ENCODE data around the gene CNOT2. TPM values are rescaled to one million over a fixed set of nuclear protein-coding genes. Genes with fewer than 3 reads are reported as not detected.
A peak's percentile ranks its signal among the peaks of the same experiment; 100 is the strongest.

CNOT2 gene
- total RNA-seq, 3 donors from 2014 or later = 60.4 to 66.5 (median 64.3) TPM

DNA sequence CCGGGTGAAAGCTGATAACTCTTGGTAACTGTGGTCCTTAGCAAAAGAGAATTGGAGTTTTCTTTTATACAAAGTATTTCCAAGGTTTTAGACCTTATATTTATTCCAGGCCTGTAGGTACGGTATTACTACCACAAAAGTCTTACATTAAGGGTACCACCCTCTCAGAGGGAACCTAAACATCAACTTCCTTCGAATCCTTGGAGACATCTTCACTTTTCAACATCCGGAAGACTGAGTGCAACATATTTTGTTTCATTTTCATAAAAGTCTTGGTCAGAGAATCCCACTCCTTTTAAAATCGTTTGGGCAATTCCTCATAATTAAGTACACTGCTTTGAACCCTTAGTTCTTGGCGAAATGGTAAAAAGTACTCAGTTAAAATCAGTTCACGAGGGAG lies 1.2 kb downstream of the CNOT2 start:
- no peak for ATAC-seq

DNA sequence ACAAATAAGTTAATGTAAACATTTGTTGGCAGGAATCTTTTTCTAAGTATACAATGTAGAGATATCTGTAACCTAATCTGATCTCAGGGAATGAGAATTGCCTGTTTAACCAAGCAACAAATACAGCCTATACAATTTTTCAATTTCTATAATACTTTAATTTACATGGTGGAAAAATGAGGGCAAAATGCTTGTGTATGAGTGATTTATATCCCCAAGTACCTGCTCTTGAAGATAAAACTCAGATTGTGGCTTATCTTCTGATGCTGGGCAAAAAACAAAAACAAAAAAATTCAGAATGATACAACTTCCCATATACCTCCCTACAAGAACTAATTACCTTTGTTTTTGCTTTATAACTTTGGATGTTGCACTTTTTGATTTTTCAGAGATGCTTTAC lies 2.2 kb downstream of the CNOT2 start:
- no peak for DNase-seq
- H3K4me3 Mint-ChIP-seq = peak overlapping the region; percentile 94
- H3K27me3 Mint-ChIP-seq (ENCODE audit: low read depth) = no peaks in the 10 kb centered on the region
- peaks cover 78% of the 10 kb centered on the region for H3K4me1 Mint-ChIP-seq (ENCODE audit: low read depth)
- no peaks in the 10 kb centered on the region for H3K9me3 Mint-ChIP-seq
- no peak for ATAC-seq
- peaks cover 25% of the 10 kb centered on the region for H3K36me3 Mint-ChIP-seq (ENCODE audit: insufficient read depth)

More for the DNA sequence above, 1.2 kb downstream of the CNOT2 start:
- H3K4me3 Mint-ChIP-seq = peak overlapping the region; percentile 94
- no peaks in the 10 kb centered on the region for H3K9me3 Mint-ChIP-seq
- peaks cover 70% of the 10 kb centered on the region for H3K4me1 Mint-ChIP-seq (ENCODE audit: low read depth)
- DNase-seq = no peak
- peaks cover 30% of the 10 kb centered on the region for H3K36me3 Mint-ChIP-seq (ENCODE audit: insufficient read depth)
- H3K27me3 Mint-ChIP-seq (ENCODE audit: low read depth) = no peaks in the 10 kb centered on the region

- no peak for ATAC-seq
- DNase-seq = no peak
- Mint-ChIP-seq H3K36me3 (ENCODE audit: insufficient read depth) (peaks cover 18% of the 10 kb centered on the region), H3K9me3 (no peaks in the 10 kb centered on the region), H3K4me1 (ENCODE audit: low read depth) (peaks cover 79% of the 10 kb centered on the region), H3K4me3 (no peak overlapping the region), H3K27me3 (ENCODE audit: low read depth) (no peaks in the 10 kb centered on the region)
Observed at GRCh38 chr12:70246580-70246979, 3.3 kb downstream of the CNOT2 start.

- Mint-ChIP-seq H3K36me3 (ENCODE audit: insufficient read depth) (peaks cover 19% of the 10 kb centered on the region), H3K27me3 (ENCODE audit: low read depth) (no peaks in the 10 kb centered on the region), H3K4me1 (ENCODE audit: low read depth) (peaks cover 79% of the 10 kb centered on the region), H3K4me3 (peak overlapping the region; percentile 6), H3K9me3 (no peaks in the 10 kb centered on the region)
- DNase-seq = no peak
- ATAC-seq = no peak
Observed at GRCh38 chr12:70247653-70248199, 4.5 kb downstream of the CNOT2 start.

DNA sequence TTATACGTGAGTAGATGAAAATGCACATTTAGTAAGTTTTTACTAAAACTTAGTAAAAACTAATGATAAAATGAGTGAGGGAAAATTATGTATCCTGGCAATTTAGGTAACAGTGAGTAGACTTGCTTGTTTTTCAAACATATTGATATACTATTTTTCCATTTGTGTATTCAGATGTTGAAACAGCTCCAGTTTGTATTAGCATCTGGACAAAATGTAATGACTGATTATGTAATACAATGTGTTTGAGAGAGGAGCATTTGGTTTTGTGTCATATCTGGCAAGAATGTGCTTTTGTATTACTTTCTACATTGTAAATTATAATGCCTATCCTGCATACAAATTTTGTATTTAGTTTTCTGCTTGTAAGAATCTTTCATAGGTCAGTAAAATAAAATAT lies 5.6 kb downstream of the CNOT2 start:
- Mint-ChIP-seq H3K27me3 (ENCODE audit: low read depth) (no peaks in the 10 kb centered on the region), H3K36me3 (ENCODE audit: insufficient read depth) (peaks cover 19% of the 10 kb centered on the region), H3K4me1 (ENCODE audit: low read depth) (peaks cover 90% of the 10 kb centered on the region), H3K9me3 (no peaks in the 10 kb centered on the region), H3K4me3 (no peak overlapping the region)
- no peak for ATAC-seq
- no peak for DNase-seq

DNA sequence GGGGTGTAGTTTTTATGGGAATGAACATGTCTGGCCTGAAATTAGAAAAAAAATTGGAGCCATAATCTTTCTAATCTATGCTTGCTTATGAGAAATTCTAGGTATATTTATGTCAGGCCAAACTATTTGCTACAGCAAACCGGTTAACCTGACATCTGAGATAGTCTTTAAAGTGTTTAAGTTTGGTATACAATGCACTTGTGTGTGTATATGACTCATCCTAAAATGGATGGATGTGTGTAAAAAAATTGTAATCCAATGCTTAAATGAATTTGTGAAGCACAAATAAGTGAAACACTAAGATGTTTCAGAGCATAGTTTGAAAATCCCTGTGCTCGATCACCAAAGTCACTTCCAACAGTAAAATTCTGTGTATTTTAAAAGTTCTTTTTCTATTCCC lies 6.7 kb downstream of the CNOT2 start:
- no peak for DNase-seq
- peaks cover 10% of the 10 kb centered on the region for H3K36me3 Mint-ChIP-seq (ENCODE audit: insufficient read depth)
- no peaks in the 10 kb centered on the region for H3K27me3 Mint-ChIP-seq (ENCODE audit: low read depth)
- ATAC-seq = no peak
- H3K4me1 Mint-ChIP-seq (ENCODE audit: low read depth) = peaks cover 89% of the 10 kb centered on the region
- no peak overlapping the region for H3K4me3 Mint-ChIP-seq
- H3K9me3 Mint-ChIP-seq = no peaks in the 10 kb centered on the region

DNA sequence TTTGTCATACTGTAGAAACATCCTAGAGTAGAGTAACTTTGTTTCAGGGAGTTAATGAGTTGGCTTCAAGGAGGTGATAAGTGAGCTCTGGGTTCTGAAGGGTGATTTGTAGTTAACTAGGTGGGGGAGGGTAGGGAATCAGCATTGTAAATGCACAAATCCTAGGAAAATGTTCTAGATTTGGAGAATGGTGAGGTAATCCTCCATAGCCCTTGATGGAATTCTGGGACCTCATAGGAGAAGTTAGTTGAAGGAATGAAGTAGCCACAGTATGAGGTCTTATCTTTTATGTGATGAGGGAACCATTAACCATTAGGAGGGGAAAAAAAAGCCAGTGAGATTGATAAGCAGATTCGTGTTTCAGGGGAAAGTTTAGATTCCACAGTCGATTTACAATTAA lies 8.0 kb downstream of the CNOT2 start:
- Mint-ChIP-seq H3K4me3 (no peak overlapping the region), H3K4me1 (ENCODE audit: low read depth) (peaks cover 90% of the 10 kb centered on the region), H3K9me3 (no peaks in the 10 kb centered on the region), H3K36me3 (ENCODE audit: insufficient read depth) (peaks cover 10% of the 10 kb centered on the region), H3K27me3 (ENCODE audit: low read depth) (no peaks in the 10 kb centered on the region)
- DNase-seq (no peak), ATAC-seq (no peak)

DNA sequence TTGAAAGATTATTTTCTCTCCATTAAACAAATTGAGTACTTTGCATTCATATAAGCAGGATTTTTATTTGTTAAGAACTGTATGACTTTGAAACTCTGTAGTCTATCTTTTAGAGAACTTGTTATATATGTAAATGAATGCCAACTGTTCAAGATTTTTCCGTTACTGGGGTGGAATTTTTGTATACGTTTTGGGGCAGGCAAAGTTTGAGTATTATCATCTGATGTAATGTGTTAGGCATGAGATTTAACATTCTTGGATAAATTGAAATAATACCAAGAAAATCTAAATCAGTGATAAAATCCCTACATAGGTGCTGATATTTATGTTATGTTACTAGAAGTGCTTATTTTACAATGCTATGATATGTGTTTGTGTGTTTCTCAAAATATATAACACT lies 8.4 kb downstream of the CNOT2 start:
- no peak overlapping the region for H3K4me3 Mint-ChIP-seq
- H3K36me3 Mint-ChIP-seq (ENCODE audit: insufficient read depth) = peaks cover 10% of the 10 kb centered on the region
- no peaks in the 10 kb centered on the region for H3K9me3 Mint-ChIP-seq
- H3K4me1 Mint-ChIP-seq (ENCODE audit: low read depth) = peaks cover 90% of the 10 kb centered on the region
- no peaks in the 10 kb centered on the region for H3K27me3 Mint-ChIP-seq (ENCODE audit: low read depth)
- ATAC-seq (no peak), DNase-seq (no peak)

- ATAC-seq (no peak), DNase-seq (no peak)
- H3K27me3 Mint-ChIP-seq (ENCODE audit: low read depth) = no peaks in the 10 kb centered on the region
- no peaks in the 10 kb centered on the region for H3K9me3 Mint-ChIP-seq
- H3K4me3 Mint-ChIP-seq = no peak overlapping the region
- H3K4me1 Mint-ChIP-seq (ENCODE audit: low read depth) = peaks cover 83% of the 10 kb centered on the region
- peaks cover 5% of the 10 kb centered on the region for H3K36me3 Mint-ChIP-seq (ENCODE audit: insufficient read depth)
Observed at GRCh38 chr12:70252832-70253231, 9.6 kb downstream of the CNOT2 start.

- ATAC-seq = no peak
- no peak for DNase-seq
- peaks cover 80% of the 10 kb centered on the region for H3K4me1 Mint-ChIP-seq (ENCODE audit: low read depth)
- H3K36me3 Mint-ChIP-seq (ENCODE audit: insufficient read depth) = peaks cover 5% of the 10 kb centered on the region
- H3K27me3 Mint-ChIP-seq (ENCODE audit: low read depth) = no peaks in the 10 kb centered on the region
- H3K4me3 Mint-ChIP-seq = no peak overlapping the region
- no peaks in the 10 kb centered on the region for H3K9me3 Mint-ChIP-seq
Observed at GRCh38 chr12:70254225-70254624, 11.0 kb downstream of the CNOT2 start.

GRCh38 chr12:70254846-70255245 lies 11.6 kb downstream of the CNOT2 start:
- no peak for ATAC-seq
- Mint-ChIP-seq H3K4me1 (ENCODE audit: low read depth) (peaks cover 81% of the 10 kb centered on the region), H3K9me3 (no peaks in the 10 kb centered on the region), H3K4me3 (no peak overlapping the region), H3K27me3 (ENCODE audit: low read depth) (no peaks in the 10 kb centered on the region), H3K36me3 (ENCODE audit: insufficient read depth) (peaks cover 5% of the 10 kb centered on the region)
- DNase-seq = no peak

GRCh38 chr12:70255311-70255710 lies 12.1 kb downstream of the CNOT2 start:
- Mint-ChIP-seq H3K27me3 (ENCODE audit: low read depth) (no peaks in the 10 kb centered on the region), H3K4me3 (no peak overlapping the region), H3K4me1 (ENCODE audit: low read depth) (peaks cover 78% of the 10 kb centered on the region), H3K36me3 (ENCODE audit: insufficient read depth) (peaks cover 4% of the 10 kb centered on the region), H3K9me3 (no peaks in the 10 kb centered on the region)
- ATAC-seq = no peak
- DNase-seq = no peak

DNA sequence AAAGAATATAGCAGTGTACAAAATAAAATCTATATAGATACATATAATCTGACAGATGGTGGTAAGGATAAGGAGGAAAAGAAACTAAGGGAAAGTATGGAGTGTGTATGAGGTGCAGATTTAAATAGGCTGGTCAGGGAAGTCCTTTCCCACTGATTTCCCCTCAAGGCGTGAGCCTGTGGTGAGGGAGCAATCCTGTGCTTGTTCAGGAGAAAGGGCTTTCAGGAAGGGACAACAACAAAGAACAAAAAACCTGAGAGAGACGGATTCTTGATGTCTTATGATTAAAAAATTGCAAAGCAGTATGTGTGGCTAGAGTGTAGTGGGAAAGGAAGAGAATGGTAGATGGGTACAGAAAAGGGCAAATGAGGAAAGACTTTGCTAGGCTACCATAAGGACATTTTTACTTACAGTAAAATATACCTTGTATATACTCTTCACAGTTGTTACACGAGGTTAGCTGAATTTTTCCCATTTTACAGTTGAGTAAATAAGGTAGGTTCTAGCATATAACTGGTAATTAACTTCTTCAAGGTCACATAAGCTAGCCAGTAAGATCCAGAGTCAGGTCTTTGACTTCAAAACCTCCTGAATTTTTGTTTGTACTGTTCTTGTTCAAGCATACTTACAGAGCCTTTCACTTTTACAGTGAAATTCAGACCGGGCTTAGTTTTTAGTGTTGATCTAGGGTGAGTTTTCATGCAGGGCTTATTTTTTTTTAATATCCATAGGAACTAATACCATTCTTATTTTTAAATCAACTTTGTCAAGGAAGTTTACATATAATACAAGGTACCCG lies 15.6 kb downstream of the CNOT2 start:
- H3K36me3 Mint-ChIP-seq (ENCODE audit: insufficient read depth) = peaks cover 13% of the 10 kb centered on the region
- ATAC-seq (no peak), DNase-seq (no peak)
- H3K4me1 Mint-ChIP-seq (ENCODE audit: low read depth) = peaks cover 72% of the 10 kb centered on the region
- no peak overlapping the region for H3K4me3 Mint-ChIP-seq
- H3K9me3 Mint-ChIP-seq = peaks cover 5% of the 10 kb centered on the region
- no peaks in the 10 kb centered on the region for H3K27me3 Mint-ChIP-seq (ENCODE audit: low read depth)

- no peaks in the 10 kb centered on the region for H3K27me3 Mint-ChIP-seq (ENCODE audit: low read depth)
- H3K4me3 Mint-ChIP-seq = no peak overlapping the region
- no peak for DNase-seq
- ATAC-seq = no peak
- H3K36me3 Mint-ChIP-seq (ENCODE audit: insufficient read depth) = peaks cover 13% of the 10 kb centered on the region
- peaks cover 5% of the 10 kb centered on the region for H3K9me3 Mint-ChIP-seq
- peaks cover 73% of the 10 kb centered on the region for H3K4me1 Mint-ChIP-seq (ENCODE audit: low read depth)
Observed at GRCh38 chr12:70260646-70261045, 17.4 kb downstream of the CNOT2 start.

Measured in activated T-cell treated with anti-CD3 and anti-CD28 coated beads, Interleukin-2, amount 50 U/mL, for 4 hours (primary cell).